Astrocyte (in vitro differentiated cells and primary cell): ENCODE data around the gene CUL5. TPM values are rescaled to one million over a fixed set of nuclear protein-coding genes. Genes with fewer than 3 reads are reported as not detected.

Source experiments
- DNase-seq: peaks from one replicate; pipeline ENCODE4 v3.0.0-alpha.2; 2010; ENCODE audit warnings: low read depth
- FAIRE-seq: peaks from 2 replicates; lab custom pipeline; 2011; peaks lifted over from hg19 to GRCh38; lab: Jason Lieb, UNC
- H2AFZ ChIP-seq: 2 replicates; pipeline ENCODE4 v1.6.0; 2012; ENCODE audit warnings: low read depth, low read length, inconsistent platforms
- H3K27ac ChIP-seq: 2 replicates; pipeline ENCODE4 v1.5.1; 2011; ENCODE audit warnings: low read depth, low read length, inconsistent platforms
- H3K27me3 ChIP-seq: 2 replicates; pipeline ENCODE4 v1.6.0; 2011; ENCODE audit warnings: low read length, inconsistent platforms; ENCODE audit not compliant: insufficient read depth
- H3K36me3 ChIP-seq: 2 replicates; pipeline ENCODE4 v1.5.1; 2011; ENCODE audit warnings: low read length, inconsistent platforms; ENCODE audit not compliant: insufficient read depth
- H3K4me1 ChIP-seq: 2 replicates; pipeline ENCODE4 v1.5.1; 2011; ENCODE audit warnings: low read length, inconsistent platforms; ENCODE audit not compliant: insufficient read depth
- H3K4me2 ChIP-seq: 2 replicates; pipeline ENCODE4 v1.6.0; 2012; ENCODE audit warnings: low read length, inconsistent platforms
- H3K4me3 ChIP-seq: 2 replicates; pipeline ENCODE4 v1.5.1; 2011; ENCODE audit warnings: low read depth, mild to moderate bottlenecking, low read length, inconsistent platforms; ENCODE audit not compliant: insufficient read depth
- H3K79me2 ChIP-seq: 2 replicates; pipeline ENCODE4 v1.6.0; 2012; ENCODE audit warnings: mild to moderate bottlenecking, low read length, inconsistent platforms; ENCODE audit not compliant: insufficient read depth
- H3K9ac ChIP-seq: 2 replicates; pipeline ENCODE4 v1.6.0; 2012; ENCODE audit warnings: mild to moderate bottlenecking, low read length, inconsistent platforms
- H3K9me3 ChIP-seq: 2 replicates; pipeline ENCODE4 v1.5.1; 2012; ENCODE audit warnings: low read depth, mild to moderate bottlenecking, low read length, inconsistent platforms; ENCODE audit not compliant: insufficient read depth
- H4K20me1 ChIP-seq: 2 replicates; pipeline ENCODE4 v1.6.0; 2012; ENCODE audit warnings: low read length, inconsistent platforms; ENCODE audit not compliant: insufficient read depth
- H3K27ac Mint-ChIP-seq: one replicate; pipeline ENCODE4 v1.8.0; 2021; ENCODE audit warnings: mild to moderate bottlenecking, mixed read lengths; ENCODE audit not compliant: unreplicated experiment
- H3K27me3 Mint-ChIP-seq: one replicate; pipeline ENCODE4 v1.8.0; 2021; ENCODE audit warnings: low read depth, mixed read lengths; ENCODE audit not compliant: unreplicated experiment
- H3K36me3 Mint-ChIP-seq: one replicate; pipeline ENCODE4 v1.8.0; 2021; ENCODE audit warnings: low read depth, mixed read lengths; ENCODE audit not compliant: unreplicated experiment
- H3K4me1 Mint-ChIP-seq: one replicate; pipeline ENCODE4 v1.8.0; 2021; ENCODE audit warnings: low read depth, mixed read lengths; ENCODE audit not compliant: unreplicated experiment
- H3K4me3 Mint-ChIP-seq: one replicate; pipeline ENCODE4 v1.8.0; 2021; ENCODE audit warnings: mild to moderate bottlenecking, moderate library complexity, mixed read lengths; ENCODE audit not compliant: unreplicated experiment
- H3K9me3 Mint-ChIP-seq: one replicate; pipeline ENCODE4 v1.8.0; 2021; ENCODE audit warnings: mild to moderate bottlenecking, mixed read lengths; ENCODE audit not compliant: unreplicated experiment
- EZH2 ChIP-seq: IDR thresholded peaks from 2 replicates; pipeline ENCODE4 v1.6.1; 2012; ENCODE audit warnings: mild to moderate bottlenecking, low read length, inconsistent platforms; ENCODE audit not compliant: insufficient read depth
- total RNA-seq: library from RNA; stranded (reverse); gene quantifications from 2 replicates; pipeline ENCODE4 v1.2.1, GENCODE V29; 2021
- TF ChIP-seq, protein P1 (sequence below): IDR thresholded peaks from 2 replicates; pipeline ENCODE4 v1.5.1; 2011; ENCODE audit warnings: low read depth, mild to moderate bottlenecking, inconsistent platforms, low read length, moderate library complexity; ENCODE audit not compliant: insufficient read depth

Gene CUL5
- total RNA-seq, 1 donor from 2014 or later, result 40.9 TPM

DNA sequence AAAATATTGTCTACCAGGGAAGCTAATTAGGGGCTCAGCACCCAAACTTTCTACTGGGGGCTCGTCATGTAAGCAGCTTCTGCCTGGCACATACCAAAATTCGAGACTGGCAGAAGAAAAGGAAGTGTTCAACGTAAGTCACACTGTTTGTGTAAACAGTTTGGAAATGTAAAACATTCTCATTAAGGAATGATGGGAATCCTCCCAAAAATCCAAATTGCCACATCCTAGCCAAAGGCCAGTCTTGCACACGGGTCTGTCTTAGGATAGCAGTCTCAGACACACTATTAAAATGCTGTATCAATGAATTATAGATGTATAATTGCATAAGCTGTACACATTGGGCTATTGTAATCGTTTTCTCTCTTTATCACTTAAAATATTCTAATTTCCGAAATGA is 28.9 kb downstream of the CUL5 start:
- Histone ChIP-seq H3K4me1 (no peaks in the 10 kb centered on the region), H3K79me2 (peaks cover 55% of the 10 kb centered on the region), H3K9me3 (no peaks in the 10 kb centered on the region), H3K9ac (no peak overlapping the region), H3K4me3 (no peak overlapping the region), H2AFZ (no peak overlapping the region), H4K20me1 (peaks cover 62% of the 10 kb centered on the region), H3K27ac (no peak overlapping the region), H3K27me3 (no peaks in the 10 kb centered on the region), H3K4me2 (no peak overlapping the region), H3K36me3 (peaks cover 7% of the 10 kb centered on the region)
- DNase-seq, result no peak
- H3K4me3 Mint-ChIP-seq, result no peak overlapping the region
- TF ChIP-seq EZH2, result no peak
- TF ChIP-seq, protein P1, sequence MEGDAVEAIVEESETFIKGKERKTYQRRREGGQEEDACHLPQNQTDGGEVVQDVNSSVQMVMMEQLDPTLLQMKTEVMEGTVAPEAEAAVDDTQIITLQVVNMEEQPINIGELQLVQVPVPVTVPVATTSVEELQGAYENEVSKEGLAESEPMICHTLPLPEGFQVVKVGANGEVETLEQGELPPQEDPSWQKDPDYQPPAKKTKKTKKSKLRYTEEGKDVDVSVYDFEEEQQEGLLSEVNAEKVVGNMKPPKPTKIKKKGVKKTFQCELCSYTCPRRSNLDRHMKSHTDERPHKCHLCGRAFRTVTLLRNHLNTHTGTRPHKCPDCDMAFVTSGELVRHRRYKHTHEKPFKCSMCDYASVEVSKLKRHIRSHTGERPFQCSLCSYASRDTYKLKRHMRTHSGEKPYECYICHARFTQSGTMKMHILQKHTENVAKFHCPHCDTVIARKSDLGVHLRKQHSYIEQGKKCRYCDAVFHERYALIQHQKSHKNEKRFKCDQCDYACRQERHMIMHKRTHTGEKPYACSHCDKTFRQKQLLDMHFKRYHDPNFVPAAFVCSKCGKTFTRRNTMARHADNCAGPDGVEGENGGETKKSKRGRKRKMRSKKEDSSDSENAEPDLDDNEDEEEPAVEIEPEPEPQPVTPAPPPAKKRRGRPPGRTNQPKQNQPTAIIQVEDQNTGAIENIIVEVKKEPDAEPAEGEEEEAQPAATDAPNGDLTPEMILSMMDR, result no peak
- no peak for FAIRE-seq
- peaks cover 5% of the 10 kb centered on the region for H3K4me1 Mint-ChIP-seq
- peaks cover 3% of the 10 kb centered on the region for H3K36me3 Mint-ChIP-seq
- no peaks in the 10 kb centered on the region for H3K27me3 Mint-ChIP-seq
- no peaks in the 10 kb centered on the region for H3K9me3 Mint-ChIP-seq
- no peak overlapping the region for H3K27ac Mint-ChIP-seq

- Mint-ChIP-seq H3K27ac (no peak overlapping the region), H3K4me3 (no peak overlapping the region), H3K36me3 (peaks cover 4% of the 10 kb centered on the region), H3K9me3 (no peaks in the 10 kb centered on the region), H3K27me3 (no peaks in the 10 kb centered on the region), H3K4me1 (no peaks in the 10 kb centered on the region)
- FAIRE-seq (no peak), DNase-seq (no peak)
- no peaks in the 10 kb centered on the region for H3K4me1 ChIP-seq
- no peaks in the 10 kb centered on the region for H3K27me3 ChIP-seq
- H2AFZ ChIP-seq, result no peak overlapping the region
- H3K4me2 ChIP-seq, result no peak overlapping the region
- peaks cover 32% of the 10 kb centered on the region for H3K79me2 ChIP-seq
- H3K36me3 ChIP-seq, result peaks cover 4% of the 10 kb centered on the region
- peaks cover 10% of the 10 kb centered on the region for H4K20me1 ChIP-seq
- H3K9ac ChIP-seq, result no peak overlapping the region
- no peaks in the 10 kb centered on the region for H3K9me3 ChIP-seq
- TF ChIP-seq EZH2, result no peak
- TF ChIP-seq, protein P1, result no peak
- H3K27ac ChIP-seq, result no peak overlapping the region
- no peak overlapping the region for H3K4me3 ChIP-seq
These were observed 39.6 kb downstream of the CUL5 start for GRCh38 chr11:108048269-108048668.

DNA sequence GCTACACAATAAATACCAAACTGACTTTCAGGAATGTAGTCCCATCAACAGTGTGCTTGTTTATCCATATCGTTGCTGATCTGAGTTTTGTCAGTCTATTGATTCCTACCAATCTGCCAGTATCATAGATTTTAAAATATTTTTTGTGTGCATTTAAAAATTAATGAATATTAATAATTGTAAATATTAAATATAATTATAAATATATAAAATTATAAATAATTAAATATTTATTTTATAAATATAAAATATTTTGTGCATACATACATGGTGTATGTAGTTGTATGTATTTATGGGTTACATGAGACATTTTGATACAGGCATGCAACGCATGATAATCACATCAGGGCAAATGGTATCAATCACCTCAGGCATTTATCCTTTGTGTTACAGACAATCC is 53.6 kb downstream of the CUL5 start:
- Histone ChIP-seq H3K9me3 (no peaks in the 10 kb centered on the region), H4K20me1 (no peaks in the 10 kb centered on the region), H3K27me3 (no peaks in the 10 kb centered on the region), H3K4me1 (no peaks in the 10 kb centered on the region), H3K27ac (no peak overlapping the region), H3K4me2 (no peak overlapping the region), H3K4me3 (no peak overlapping the region), H3K9ac (no peak overlapping the region), H3K36me3 (peaks cover 17% of the 10 kb centered on the region), H2AFZ (no peak overlapping the region), H3K79me2 (peaks cover 4% of the 10 kb centered on the region)
- no peak for DNase-seq
- Mint-ChIP-seq H3K36me3 (peaks cover 20% of the 10 kb centered on the region), H3K27me3 (no peaks in the 10 kb centered on the region), H3K27ac (no peak overlapping the region), H3K4me3 (no peak overlapping the region), H3K9me3 (no peaks in the 10 kb centered on the region), H3K4me1 (no peaks in the 10 kb centered on the region)
- no peak for TF ChIP-seq EZH2
- TF ChIP-seq, protein P1, result no peak
- FAIRE-seq, result no peak
